ENCODE results near the gene DTX3L. TPM values are rescaled to one million over a fixed set of nuclear protein-coding genes. Genes with fewer than 3 reads are reported as not detected.

Gene DTX3L
- total RNA-seq, 1 experiment from 2014 or later, result 18.9 TPM

- Histone ChIP-seq H3K9me3 (ENCODE audit: low read depth, low read length, poor library complexity, severe bottlenecking) (no peaks in the 10 kb centered on the region), H3K4me3 (ENCODE audit: low read depth, low read length, poor library complexity, severe bottlenecking) (no peak overlapping the region), H3K27ac (ENCODE audit: low read depth, low read length, poor library complexity, severe bottlenecking) (no peak overlapping the region), H3K4me1 (ENCODE audit: insufficient read depth, low read length, poor library complexity, severe bottlenecking) (no peaks in the 10 kb centered on the region), H3K27me3 (replicated peaks; ENCODE audit: insufficient read depth, low read depth, low read length, poor library complexity) (peaks cover 41% of the 10 kb centered on the region), H3K36me3 (ENCODE audit: insufficient read depth, low read length, poor library complexity, severe bottlenecking) (no peaks in the 10 kb centered on the region)
- POLR2A ChIA-PET (ENCODE audit: low non-redundant PET), result no interaction called here
- no peak for DNase-seq (ENCODE audit: low spot score)
- no TSS peak for BruUV-seq (replicated peaks)
- CTCF ChIA-PET, result no interaction called here
- intact Hi-C loops (cut with micrococcal nuclease; ENCODE audit: unreplicated experiment), result no loop called here
- TF ChIP-seq CTCF (conservative IDR thresholded peaks at IDR 0.05; ENCODE audit: low read depth, low read length), result no peak
- TF ChIP-seq EZH2 (IDR thresholded peaks at IDR 0.05; ENCODE audit: borderline replicate concordance, low read depth, low read length, poor library complexity, severe bottlenecking), result no peak
Measured at GRCh38 chr3:122623031-122623829, 59.1 kb downstream of the DTX3L start.

Other genes starting within 250 kb of the DTX3L start
- 3.8 and 6.5 TPM in 2 replicates for gene CSTA, start 239.1 kb upstream of the DTX3L start, total RNA-seq (2021)
- 74.3 and 75.3 TPM in 2 replicates for gene MIX23, start 181.1 kb upstream of the DTX3L start, total RNA-seq (2021)
- 54.7 and 58.1 TPM in 2 replicates for gene FAM162A, start 180.2 kb upstream of the DTX3L start, total RNA-seq (2021)
- 4.6 and 5.4 TPM in 2 replicates for gene WDR5B, start 148.3 kb upstream of the DTX3L start, total RNA-seq (2021)
- 99.0 and 110 TPM in 2 replicates for gene KPNA1, start 49.4 kb upstream of the DTX3L start, total RNA-seq (2021)
- gene PARP9, start within 50 bp of the DTX3L start, total RNA-seq (2021), result 10.6 and 10.8 TPM in 2 replicates
- not detected in 2 replicates for gene PARP15, start 13.3 kb downstream of the DTX3L start, total RNA-seq (2021)
- gene PARP14, start 116.5 kb downstream of the DTX3L start, total RNA-seq (2021), result 22.8 and 25.9 TPM in 2 replicates
- gene HSPBAP1, start 229.5 kb downstream of the DTX3L start, total RNA-seq (2021), result 8.2 and 8.7 TPM in 2 replicates
- 14.1 and 15.2 TPM in 2 replicates for gene SLC49A4, start 230.7 kb downstream of the DTX3L start, total RNA-seq (2021)

All from A673 (cell line).